Cardiac muscle cell (in vitro differentiated cells and primary cell): ENCODE data around the gene URB1. TPM values are rescaled to one million over a fixed set of nuclear protein-coding genes. Genes with fewer than 3 reads are reported as not detected.
A peak's percentile ranks its signal among the peaks of the same experiment; 100 is the strongest.

ENCODE experiments used
- DNase-seq, 2 donors: peaks; one replicate each; pipeline versions ENCODE4 v3.0.0 to v3.0.0-alpha.2; 2010 to 2017; ENCODE audit warnings: low read depth in 1 of 2, low spot score in 1 of 2
- H3K27ac ChIP-seq: fragments of 200-600 bp; sonication (generic); 2 replicates; pipeline ENCODE4 v1.5.1; 2016
- H3K27me3 ChIP-seq: fragments of 200-600 bp; sonication (generic); 2 replicates; pipeline ENCODE4 v1.6.0; 2016; ENCODE audit warnings: control low read depth
- H3K36me3 ChIP-seq: fragments of 200-600 bp; sonication (generic); 2 replicates; pipeline ENCODE4 v1.5.1; 2016; ENCODE audit warnings: control low read depth
- H3K4me1 ChIP-seq: fragments of 200-600 bp; sonication (generic); 2 replicates; pipeline ENCODE4 v1.8.1; 2017; ENCODE audit warnings: low read depth, mild to moderate bottlenecking, mixed run types
- H3K4me3 ChIP-seq: fragments of 200-600 bp; sonication (generic); 2 replicates; pipeline ENCODE4 v1.5.1; 2016; ENCODE audit warnings: mild to moderate bottlenecking
- H3K9me3 ChIP-seq: fragments of 200-600 bp; sonication (generic); 2 replicates; pipeline ENCODE4 v1.5.1; 2017; ENCODE audit warnings: low read depth, mild to moderate bottlenecking, control low read depth
- polyA plus RNA-seq: library from polyadenylated mRNA; unstranded; fragments of >200 nt; fragmentation: Nextera tagmentation; extraction: Ambion mirVana; gene quantifications from 2 replicates; pipeline ENCODE4 v1.2.1, GENCODE V29; 2016
- total RNA-seq: library from RNA; depleted of rRNA; stranded (reverse); fragments of >200 nt; gene quantifications from 2 replicates; pipeline ENCODE4 v1.2.3, GENCODE V29; 2016
- TF ChIP-seq, protein P1 (sequence below): IDR thresholded peaks from 2 replicates; pipeline ENCODE4 v1.5.1; 2012; ENCODE audit warnings: low read depth, mild to moderate bottlenecking, low read length

Gene URB1
- total and polyA plus RNA-seq, 2 experiments from 2014 or later, result 3.7 to 13.9 TPM

DNA sequence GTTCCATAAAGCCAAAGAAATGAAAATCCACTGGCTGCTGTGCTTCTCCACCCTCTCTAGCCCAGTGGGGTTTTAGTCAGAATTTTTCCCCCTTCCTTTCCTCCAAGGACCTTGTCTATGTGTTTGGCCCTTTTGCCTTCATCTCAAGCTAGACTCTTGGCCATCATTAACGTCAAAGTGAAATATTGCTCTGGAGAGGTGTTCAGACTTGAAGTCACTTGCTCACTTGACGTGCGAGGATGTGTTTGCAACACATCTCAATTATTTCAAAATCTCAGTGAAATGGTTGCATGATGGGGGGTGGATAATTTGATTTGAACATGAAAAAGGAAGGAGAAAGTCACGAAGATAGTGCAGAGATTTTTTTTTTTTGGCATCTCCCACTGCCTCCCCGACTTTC lies 33.3 kb upstream of the URB1 start:
- Histone ChIP-seq H3K9me3 (no peaks in the 10 kb centered on the region), H3K27ac (no peak overlapping the region), H3K4me3 (no peak overlapping the region), H3K27me3 (no peaks in the 10 kb centered on the region), H3K4me1 (no peaks in the 10 kb centered on the region), H3K36me3 (no peaks in the 10 kb centered on the region)
- TF ChIP-seq, protein P1, sequence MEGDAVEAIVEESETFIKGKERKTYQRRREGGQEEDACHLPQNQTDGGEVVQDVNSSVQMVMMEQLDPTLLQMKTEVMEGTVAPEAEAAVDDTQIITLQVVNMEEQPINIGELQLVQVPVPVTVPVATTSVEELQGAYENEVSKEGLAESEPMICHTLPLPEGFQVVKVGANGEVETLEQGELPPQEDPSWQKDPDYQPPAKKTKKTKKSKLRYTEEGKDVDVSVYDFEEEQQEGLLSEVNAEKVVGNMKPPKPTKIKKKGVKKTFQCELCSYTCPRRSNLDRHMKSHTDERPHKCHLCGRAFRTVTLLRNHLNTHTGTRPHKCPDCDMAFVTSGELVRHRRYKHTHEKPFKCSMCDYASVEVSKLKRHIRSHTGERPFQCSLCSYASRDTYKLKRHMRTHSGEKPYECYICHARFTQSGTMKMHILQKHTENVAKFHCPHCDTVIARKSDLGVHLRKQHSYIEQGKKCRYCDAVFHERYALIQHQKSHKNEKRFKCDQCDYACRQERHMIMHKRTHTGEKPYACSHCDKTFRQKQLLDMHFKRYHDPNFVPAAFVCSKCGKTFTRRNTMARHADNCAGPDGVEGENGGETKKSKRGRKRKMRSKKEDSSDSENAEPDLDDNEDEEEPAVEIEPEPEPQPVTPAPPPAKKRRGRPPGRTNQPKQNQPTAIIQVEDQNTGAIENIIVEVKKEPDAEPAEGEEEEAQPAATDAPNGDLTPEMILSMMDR, result no peak
- DNase-seq, result peak in 1 of 2 donors; percentile 33

DNA sequence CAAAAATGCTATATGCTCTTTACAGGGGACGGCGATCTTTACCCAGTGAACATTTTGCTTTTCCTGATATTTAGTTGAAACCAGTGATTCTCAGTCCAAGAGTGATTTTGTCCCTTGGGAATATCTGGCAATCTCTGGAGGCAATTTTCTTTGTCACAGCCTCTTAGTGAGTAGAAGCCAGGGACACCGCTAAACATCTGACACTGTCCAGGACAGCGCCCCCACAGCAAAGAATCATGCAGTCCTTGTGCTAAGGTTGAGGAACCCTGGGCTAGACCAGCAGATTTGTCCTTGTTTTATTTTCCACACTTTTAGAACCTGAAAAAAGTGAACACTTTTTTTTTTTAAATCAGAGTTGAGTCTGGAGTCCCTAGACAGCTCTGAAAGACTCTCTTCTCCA lies 32.8 kb upstream of the URB1 start:
- Histone ChIP-seq H3K9me3 (no peaks in the 10 kb centered on the region), H3K27ac (no peak overlapping the region), H3K27me3 (no peaks in the 10 kb centered on the region), H3K4me1 (no peaks in the 10 kb centered on the region), H3K36me3 (no peaks in the 10 kb centered on the region), H3K4me3 (no peak overlapping the region)
- DNase-seq, result no peak
- TF ChIP-seq, protein P1, result peak; percentile 9

GRCh38 chr21:32424674-32425073 lies 31.9 kb upstream of the URB1 start:
- H3K4me3 ChIP-seq, result no peak overlapping the region
- DNase-seq, result no peak

GRCh38 chr21:32424191-32424535 lies 31.4 kb upstream of the URB1 start:
- H3K27ac ChIP-seq, result no peak overlapping the region
- DNase-seq, result no peak
- no peaks in the 10 kb centered on the region for H3K9me3 ChIP-seq
- TF ChIP-seq, protein P1, result no peak
- no peaks in the 10 kb centered on the region for H3K36me3 ChIP-seq
- H3K4me1 ChIP-seq, result no peaks in the 10 kb centered on the region
- no peak overlapping the region for H3K4me3 ChIP-seq
- H3K27me3 ChIP-seq, result no peaks in the 10 kb centered on the region

More at GRCh38 chr21:32424674-32425073, 31.9 kb upstream of the URB1 start:
- no peak overlapping the region for H3K27ac ChIP-seq
- no peaks in the 10 kb centered on the region for H3K27me3 ChIP-seq
- H3K9me3 ChIP-seq, result no peaks in the 10 kb centered on the region
- TF ChIP-seq, protein P1, result no peak
- no peaks in the 10 kb centered on the region for H3K4me1 ChIP-seq
- H3K36me3 ChIP-seq, result no peaks in the 10 kb centered on the region

DNA sequence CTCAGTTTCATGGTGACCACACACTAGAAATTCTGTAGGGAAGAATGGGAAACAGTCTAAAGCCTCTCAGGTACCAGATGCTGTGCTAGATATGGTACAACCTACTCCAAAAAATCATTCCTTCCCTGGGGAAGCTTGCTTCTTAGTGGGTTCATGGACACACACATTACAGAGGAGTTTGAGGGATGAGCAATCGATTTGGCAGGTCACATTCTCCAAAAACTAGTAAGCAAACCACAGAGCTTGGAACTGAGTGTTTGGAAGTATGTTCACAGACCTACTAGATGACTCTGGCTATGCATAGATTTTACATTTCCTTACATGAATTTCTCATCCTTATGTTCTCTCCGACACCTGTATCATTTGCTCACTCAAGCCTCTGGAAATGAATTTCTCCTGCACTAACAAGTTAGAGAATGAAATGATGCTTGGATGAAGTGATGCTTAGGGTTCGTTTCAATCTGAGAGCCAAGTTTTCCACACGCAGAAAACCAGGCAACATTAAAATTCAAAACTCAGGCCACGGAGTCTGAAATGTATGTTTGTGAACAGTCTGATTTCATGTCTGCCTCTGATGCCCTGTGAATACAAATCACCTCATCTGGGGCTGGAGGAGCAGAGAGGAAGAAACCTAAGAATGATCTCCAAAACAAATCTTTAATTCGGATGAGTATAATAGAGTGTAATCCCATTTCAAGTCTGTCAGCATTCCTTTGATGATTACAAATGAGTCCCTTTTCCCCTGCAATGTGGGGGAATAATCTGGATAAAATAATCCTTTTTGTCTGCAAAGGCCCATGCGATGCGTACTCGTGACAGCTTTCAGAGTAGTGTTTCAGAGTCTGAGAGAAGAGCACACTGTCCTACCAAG lies 30.7 kb upstream of the URB1 start:
- H3K27ac ChIP-seq, result no peak overlapping the region
- no peak overlapping the region for H3K4me3 ChIP-seq
- peak in 1 of 2 donors; percentile 63 for DNase-seq
- no peaks in the 10 kb centered on the region for H3K4me1 ChIP-seq
- no peaks in the 10 kb centered on the region for H3K36me3 ChIP-seq
- H3K27me3 ChIP-seq, result no peaks in the 10 kb centered on the region
- no peaks in the 10 kb centered on the region for H3K9me3 ChIP-seq
- TF ChIP-seq, protein P1, result no peak
